HG02884 (cell line): ENCODE results near the gene COL12A1.
A peak's percentile ranks its signal among the peaks of the same experiment; 100 is the strongest.

ENCODE experiments used
- ATAC-seq: cut with Tn5 transposase; IDR thresholded peaks from one replicate; pipeline ENCODE4 v1.9.1; 2021; ENCODE audit warnings: mild to moderate bottlenecking, moderate library complexity; ENCODE audit not compliant: unreplicated experiment

COL12A1 gene

DNA sequence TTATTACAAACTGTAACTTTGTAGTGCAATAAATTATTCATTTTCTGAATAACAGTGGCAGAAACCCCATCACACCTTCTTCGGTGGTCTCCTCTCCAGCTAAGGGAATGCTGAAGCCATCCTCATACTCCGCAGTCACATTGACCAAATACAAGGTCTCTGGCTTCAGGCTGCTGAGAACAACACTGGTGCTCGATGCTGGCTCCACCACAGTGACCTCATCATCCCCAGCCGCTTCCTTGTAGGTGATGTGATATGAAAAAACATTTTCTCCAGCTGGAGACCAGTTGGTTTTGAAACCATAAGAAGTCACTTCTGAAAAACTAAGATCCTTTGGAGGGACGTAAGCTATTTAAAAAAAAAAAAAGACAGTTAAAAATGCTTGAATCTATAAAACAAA, 25.0 kb downstream of the COL12A1 start:
- no peak for ATAC-seq

DNA sequence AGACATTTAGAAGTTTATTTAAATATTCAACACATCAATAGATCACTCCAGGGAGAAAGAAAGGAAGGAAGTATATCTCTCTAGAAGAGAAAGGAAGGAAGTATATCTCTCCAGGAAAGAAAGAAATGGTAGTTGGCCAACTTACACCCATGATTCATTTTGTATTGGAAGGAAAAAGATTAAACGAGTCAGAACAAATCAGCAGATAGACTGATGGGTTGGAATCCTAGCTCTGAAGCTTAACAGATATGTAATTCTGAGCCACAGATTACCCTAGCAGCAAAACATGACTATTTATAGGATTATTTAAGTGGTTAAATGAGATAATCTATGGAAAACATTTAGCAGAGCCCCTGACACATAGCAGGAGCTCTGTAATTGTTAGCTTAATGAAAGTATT, 27.1 kb downstream of the COL12A1 start:
- ATAC-seq: no peak

DNA sequence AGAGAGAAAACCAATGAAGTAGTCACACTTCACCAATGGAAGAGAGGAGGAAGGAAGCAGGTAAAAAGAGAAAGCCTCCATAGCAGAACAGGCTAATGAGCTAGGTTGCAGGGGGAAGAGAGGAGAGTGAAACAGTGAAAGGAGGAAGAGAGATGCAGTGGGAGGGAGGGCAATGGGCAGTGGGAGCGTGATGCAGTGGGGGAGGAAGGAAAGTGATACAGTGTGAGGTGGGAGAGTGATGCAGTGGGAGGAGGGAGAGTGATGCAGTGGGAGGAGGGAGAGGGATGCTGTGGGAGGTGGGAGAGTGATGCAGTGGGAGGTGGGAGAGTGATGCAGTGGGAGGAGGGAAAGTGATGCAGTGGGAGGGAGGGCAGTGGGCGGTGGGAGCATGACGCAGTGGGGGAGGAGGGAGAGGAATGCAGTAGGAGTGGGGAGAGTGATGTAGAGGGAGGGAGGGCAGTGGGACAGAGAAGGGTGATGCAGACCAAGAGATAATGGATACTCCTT, 29.7 kb downstream of the COL12A1 start:
- no peak for ATAC-seq

DNA sequence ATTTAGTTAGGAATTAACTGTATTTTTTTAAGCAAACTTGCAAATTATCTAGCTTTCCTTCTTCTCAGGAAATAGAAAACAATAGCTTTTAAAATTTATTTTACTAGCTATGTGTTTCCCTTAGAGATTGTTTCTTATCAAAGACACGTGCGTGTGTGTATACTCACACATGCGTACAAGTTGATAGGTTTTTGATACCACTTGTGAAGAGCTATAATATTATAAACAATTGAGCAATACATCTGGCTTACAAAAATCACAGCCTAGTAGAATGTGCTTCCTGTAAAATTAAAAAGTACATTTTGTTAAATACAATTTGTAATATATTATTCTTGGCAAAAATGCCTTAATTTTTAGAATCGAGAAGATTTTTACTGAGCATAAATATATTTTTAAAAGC, 33.9 kb downstream of the COL12A1 start:
- no peak for ATAC-seq

DNA sequence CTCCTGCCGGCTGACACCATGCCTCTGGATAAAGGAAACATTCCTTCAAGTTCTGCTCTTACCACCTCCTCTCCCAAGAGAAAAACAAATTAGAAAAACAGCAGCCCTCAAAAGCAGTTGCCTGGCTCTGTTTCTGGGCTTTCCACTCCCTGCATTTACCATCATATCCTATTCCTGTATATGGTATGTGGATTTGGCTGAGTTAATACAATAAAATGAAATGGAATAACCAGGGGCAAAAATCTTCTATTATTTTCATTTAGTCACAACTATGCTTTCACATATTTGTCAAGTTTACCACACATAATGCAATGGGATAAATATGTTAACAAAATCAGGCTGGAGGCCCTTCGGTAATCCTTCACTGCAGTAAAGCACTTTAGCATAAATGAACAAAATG, 34.3 kb downstream of the COL12A1 start:
- ATAC-seq: no peak

DNA sequence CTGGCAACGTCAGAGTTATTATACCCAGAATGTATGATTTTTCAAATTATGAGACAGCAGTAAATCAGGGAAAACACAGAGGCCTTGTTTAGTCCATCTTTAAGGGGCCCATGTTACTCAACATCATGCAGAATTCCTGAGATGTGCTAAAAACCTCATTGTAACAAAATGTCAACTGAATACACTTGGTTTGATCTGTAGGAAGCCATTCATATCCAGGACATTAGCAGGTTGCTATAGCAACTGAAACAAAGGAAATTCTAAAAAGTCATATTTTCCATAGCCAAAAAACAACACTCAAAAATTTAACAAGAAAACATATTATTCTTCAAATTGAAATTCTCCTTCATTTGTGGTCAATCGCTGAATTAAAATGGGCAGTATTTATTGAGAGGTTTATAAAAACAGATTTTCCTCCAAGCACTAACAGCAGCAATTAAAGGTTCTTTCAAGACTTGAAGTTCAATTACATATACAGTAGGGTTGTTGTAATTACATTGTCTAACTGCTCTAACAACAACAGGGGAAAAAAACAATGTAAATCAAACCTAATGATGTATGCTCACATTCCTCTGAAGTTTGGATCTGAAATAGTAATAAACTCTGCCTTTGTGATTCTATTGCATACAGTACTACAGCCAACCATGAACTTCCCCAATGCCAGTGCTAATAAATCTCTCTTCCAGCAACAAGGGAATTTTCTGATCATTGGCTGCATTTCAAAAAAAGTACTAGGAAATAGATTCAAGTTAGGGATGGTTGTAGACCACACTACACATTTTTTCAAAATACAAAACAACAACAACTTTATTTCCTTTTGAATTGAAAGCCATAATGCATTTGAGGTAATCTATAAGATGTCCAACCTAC, 34.9 kb downstream of the COL12A1 start:
- ATAC-seq: no peak

DNA sequence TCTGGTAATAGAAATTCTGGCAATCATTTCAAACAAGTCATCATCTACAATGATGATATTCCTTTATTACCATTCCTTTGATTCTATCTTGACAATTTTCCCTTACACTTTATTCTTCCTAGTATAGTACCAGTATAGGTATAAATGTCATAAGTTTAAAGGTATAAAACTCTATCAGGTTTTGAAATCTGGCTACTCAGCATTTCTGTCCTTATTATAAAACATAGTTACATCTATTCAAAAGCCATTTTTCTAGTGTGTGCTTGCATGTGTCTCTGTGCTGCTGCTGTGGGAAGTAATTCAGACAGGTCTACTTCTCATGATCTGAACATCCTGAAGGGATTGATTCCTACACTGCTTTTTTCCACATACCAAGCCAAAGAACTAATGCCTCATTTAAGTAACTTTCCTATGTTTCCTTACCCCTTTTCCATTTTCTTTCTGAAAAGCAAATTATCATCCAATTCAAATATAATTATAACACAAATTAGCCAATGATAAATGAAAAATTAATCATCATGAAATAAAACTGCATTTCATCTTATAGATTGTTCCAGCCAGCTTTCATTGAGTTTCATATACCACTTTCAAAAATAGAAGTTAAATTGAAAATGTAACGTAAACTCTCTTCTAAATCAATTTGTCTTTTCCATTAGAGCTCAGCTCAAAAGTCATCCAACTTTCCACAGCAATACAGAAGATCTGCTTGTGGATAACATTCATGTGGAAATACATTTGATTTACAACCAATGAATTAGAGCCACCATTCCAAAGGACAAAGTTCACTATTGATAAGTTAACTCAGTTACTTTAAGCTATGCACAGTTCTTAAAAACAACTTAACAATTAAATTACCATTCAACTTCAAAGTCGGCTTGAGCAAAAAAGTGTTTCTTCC, 35.9 kb downstream of the COL12A1 start:
- ATAC-seq: no peak

DNA sequence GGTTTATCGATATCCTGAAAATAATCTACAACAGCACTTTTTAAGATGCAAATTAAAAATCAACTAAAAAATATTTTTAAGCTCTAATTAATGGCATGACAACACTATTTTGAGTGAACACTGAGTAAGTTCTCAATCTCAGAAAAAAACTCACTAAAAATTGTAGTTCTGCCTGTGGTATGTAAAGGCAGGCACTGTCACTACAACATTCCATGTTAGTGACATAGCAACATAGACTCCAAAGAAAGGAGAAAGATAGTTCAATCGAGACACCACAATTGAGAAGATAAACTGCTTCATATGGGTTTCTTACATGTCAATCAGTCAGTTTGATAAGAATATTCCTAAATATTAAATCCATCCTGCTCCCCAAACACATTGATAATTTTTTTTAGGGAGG, 38.0 kb downstream of the COL12A1 start:
- ATAC-seq: no peak

DNA sequence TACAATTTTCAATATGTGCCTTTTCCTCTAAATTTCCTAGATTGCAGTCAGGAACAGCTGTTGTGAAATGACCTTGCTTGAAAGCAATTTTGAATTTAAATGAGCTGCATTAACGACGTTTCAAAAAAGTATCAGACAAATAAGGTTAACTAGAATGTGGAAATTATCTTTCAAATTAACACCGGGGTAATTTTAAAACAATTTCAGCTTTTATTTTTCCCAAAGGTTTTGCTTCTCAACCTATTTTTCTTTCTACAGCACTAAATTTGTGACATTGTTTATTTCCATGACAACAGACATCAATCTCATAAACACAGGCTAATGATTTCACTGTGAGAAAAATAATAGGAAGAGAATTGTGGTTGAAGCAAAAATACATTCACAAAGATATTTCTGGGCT, 38.5 kb downstream of the COL12A1 start:
- no peak for ATAC-seq

DNA sequence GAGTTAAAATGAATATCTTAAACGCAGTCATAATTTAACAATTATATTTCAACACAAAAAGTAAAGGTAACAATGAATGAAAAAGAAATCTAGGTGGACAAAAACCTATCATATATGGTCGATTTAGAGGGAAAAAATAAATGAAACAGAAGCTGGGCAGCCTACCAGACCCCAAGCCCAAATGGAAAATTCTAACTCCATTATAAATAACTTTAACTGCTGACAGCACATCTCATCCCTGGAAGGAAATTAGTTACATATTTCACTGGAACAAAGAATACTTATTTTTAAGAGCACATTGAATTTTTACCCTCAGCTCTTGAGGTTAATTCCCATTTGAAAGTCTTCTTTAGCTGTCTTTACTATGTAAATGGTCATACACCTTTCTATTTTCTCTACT, 39.1 kb downstream of the COL12A1 start:
- ATAC-seq: no peak

DNA sequence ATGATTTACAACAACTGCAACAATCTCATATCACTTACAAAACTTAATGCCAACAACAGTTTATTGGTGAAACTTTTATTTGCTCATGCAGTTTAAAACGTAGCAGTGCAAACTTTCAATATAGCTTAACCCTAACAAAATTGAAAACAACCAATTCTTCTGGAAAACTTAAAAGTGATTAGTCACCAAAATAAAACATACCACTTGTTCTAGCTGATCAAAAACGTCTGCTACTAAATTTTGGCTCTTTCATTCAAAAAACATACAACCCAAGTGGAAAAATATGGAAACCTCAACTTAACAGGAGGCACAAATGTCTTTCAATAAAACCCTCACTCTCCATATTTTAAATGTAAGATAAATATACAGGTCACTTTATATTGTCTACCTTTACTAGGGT, 39.6 kb downstream of the COL12A1 start:
- ATAC-seq: no peak

DNA sequence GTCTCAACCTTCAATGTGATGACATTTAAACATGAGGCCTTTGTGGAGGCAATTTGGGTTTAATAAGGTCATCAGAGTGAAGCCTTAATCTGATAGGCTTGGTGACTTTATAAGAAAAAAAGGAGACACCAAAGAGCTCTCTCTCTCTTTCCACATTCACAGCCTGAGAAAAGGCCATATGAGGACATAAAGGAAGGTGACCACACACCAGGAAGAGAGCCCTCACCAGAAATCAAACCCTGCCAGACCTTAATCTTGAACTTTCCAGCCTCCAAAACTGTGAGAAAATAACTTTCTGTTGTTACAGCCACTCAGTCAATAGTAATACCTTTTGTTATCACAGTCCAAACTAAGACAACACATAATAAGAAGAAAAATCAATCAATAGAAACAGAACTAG, 47.7 kb downstream of the COL12A1 start:
- no peak for ATAC-seq

DNA sequence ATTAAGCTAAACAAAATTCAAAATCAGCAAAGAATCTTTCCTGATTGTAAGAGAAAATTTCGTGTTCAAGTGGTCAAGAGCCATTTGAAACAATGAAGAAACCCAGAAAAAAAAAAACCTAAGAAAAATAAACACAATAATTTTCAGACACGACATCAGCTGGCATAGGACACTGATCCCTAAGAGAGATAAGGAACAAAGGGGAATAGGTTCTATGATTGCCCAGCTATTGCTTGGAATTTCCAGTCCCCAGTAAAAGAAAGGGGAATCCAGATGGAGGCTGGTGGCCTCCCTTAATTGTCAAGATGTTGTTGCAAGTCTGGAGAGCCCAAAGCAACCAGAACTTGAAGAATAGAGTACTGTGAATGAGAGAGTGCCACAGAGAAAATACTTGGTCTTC, 48.5 kb downstream of the COL12A1 start:
- ATAC-seq: no peak

DNA sequence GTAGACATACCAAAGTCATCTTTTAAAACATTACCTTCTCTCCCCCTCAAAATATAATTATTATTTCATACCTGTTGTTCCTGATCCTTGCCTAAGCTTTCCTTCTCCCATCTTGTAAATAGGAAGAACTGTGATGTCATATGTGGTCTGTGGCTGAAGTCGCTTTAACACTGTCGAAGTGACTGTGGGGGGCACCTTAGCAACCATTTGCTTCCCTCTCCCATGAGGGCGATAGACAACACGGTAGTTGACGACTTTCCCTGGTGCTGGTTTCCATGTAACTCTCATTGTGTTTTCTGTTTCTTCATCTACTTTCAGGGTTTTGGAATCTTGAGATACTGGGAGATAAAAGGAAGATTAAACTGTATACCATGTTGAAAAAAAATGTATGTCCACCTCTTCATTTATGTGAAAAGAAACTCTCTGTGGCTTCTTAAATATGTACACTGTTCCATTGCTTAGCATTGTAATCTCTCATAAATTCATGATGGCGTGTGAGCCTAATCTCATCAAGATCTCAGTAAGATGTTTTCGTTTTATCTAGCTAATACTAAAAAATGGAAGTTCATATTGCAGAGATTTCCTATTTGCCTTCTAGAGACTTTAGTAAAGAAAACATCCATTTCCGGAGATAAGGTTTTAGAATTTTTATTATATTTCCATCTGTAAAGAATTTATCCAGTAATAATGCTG, 49.5 kb downstream of the COL12A1 start:
- ATAC-seq: no peak

DNA sequence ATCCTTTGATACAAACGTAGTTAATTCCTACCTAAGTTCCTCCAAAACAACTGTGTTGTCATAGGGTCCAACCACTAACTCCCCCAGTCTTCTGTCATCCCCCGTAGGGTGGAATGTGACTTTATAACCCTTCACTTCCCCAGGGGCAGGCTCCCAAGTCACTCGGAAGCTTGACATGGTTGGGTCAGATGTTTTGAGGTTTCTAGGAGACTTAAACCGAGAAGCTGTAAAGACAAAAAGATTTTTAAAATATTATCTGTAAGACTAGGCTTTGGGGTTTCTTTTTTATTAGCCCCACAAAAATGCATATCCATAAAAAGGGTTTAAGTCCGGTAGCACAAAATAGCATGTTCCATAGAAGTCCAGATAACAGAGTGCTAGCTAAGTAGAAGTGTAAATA, 50.2 kb downstream of the COL12A1 start:
- no peak for ATAC-seq

DNA sequence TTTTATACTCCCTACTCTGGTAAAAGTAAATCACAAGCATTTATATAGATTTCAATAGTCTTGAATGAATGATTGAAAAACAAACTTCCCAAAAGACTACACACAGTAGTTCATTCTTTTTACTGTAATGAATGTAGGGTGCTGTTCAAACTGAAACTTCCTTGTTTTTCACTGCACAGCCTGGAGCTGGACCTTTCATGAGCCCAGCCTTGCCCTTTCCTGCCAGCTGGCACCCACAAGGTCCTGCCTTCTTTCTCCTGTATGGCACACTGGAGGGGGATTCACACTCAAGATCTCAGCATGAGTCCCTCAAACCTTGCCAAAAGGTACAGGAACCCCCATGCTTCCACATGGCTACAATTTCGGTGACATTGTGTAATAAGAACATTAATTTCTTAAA, 50.9 kb downstream of the COL12A1 start:
- no peak for ATAC-seq

DNA sequence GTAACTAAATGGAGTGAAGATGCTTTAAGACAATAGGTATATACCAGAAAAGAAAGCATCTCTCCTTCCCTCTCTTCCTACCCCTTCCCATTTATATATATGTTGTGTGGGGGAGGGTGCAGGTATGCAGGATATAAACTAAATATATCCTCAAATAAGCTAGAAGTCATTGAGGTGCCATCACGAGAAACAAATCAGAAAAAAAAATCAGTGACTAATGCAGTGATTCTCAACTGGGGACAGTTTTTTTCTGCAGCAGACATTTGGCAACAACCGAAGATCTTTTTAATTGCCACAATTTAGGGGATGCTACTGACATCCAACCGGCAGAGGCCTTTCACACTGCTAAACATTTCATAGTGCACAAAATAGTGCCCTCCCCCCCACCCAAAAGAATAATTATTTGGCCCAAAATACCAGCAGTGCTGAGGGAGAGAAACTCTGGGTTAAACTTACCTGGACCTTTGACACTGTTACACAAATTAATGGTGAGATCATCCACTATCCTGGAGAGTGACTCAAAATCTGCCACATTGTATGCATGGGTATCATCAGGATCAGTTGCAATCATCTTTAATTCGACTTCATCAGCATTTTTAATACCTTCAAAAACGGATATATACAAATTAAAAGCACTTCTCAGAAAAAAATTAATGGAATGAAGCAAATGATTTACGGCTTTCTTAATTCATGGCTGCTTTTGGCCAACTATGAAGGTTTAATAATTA, 55.0 kb downstream of the COL12A1 start:
- ATAC-seq: no peak

DNA sequence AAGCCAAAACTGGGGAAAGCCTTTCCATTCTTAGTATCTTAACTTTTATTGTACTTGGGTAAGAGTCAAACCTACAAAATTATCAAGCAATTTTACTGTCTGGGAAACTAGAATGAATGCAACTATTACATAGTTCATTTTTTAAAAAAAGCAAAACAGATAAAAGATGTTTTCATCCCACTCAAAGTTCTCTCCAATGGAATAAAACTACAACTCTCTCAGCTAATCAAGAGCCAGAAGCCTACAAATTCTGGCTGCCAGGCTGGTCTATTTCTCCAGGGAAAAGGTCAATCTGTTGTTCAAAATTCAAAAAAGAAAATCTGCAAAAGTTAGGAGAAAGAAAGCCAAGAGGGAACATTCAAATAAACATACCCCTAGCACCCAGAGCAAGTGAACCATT, 56.2 kb downstream of the COL12A1 start:
- no peak for ATAC-seq

DNA sequence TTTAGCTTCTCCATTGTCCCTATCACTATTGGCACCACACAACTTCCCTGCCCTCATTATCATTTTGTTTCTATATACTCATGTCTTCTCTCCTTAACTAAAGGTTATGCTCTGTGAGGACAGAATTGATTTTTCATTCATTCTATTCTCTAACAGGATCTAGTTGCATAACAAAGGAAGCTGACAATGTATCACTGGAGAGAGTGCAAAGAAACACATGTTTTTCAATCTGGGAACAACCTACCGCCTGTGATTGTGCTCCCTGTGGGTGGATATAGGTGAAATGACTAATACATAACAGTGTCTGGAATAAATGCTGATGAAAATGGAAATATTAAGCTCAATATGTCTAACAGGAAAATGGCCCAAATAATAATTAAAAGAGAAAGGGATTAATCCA, 56.6 kb downstream of the COL12A1 start:
- no peak for ATAC-seq

DNA sequence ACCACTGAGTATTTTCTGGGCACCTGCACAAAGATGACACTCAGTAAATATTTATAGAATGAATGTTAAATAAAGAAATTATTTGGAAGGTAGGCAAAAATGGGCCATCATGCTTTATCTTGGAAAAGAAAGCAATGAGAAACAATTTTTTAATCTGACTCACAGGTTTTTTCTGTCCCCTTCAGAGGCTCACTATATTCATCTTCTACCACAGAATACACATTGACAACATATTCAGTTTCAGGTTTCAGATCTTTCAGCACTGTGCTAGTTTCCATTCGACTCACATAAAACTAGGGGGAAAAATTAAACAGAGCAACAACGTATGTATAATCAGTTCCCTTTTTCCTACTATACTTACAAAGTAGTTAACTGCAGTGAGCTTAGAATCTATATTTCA, 58.3 kb downstream of the COL12A1 start:
- peak; percentile 97 for ATAC-seq

DNA sequence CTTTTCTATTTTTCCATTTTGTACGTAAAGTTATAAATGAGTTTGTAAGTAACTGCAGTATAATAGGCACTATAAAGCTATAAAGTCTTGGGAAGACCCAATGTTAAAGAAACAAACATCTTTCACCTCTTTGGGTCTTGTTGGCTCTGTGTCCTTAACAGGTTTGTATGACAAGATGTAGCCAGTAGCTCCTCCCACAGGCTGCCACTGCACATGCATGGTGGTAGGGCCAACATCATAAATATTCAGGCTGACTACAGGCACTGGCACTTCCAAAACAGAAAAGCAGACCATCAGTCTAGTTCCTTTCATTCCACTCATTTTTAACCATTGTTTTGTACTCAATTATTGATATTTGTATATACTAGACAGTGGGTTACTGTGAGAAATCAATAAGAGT, 59.9 kb downstream of the COL12A1 start:
- no peak for ATAC-seq
